Fibroblast of skin of scalp (primary cell): ENCODE results near the gene RNF138. TPM values are rescaled to one million over a fixed set of nuclear protein-coding genes. Genes with fewer than 3 reads are reported as not detected.
"Not testable (repeated sequence)": the region's sequence is repeated elsewhere in the genome, so short reads cannot be mapped to it uniquely, and the experiment has no call there.

Experiments
- DNase-seq: peaks from one replicate; pipeline ENCODE4 v3.0.0-alpha.2; 2013
- polyA plus RNA-seq, 2 experiments: library from polyadenylated mRNA; unstranded; fragments of 120-200 nt; gene quantifications; one replicate each; pipeline ENCODE4 v1.2.1, GENCODE V29; 2013; ENCODE audit not compliant: insufficient read length in 2 of 2

The RNF138 gene, protein sequence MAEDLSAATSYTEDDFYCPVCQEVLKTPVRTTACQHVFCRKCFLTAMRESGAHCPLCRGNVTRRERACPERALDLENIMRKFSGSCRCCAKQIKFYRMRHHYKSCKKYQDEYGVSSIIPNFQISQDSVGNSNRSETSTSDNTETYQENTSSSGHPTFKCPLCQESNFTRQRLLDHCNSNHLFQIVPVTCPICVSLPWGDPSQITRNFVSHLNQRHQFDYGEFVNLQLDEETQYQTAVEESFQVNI
- polyA plus RNA-seq (2013, experiment 1 of 2; ENCODE audit: insufficient read length), result 15.0 TPM
- polyA plus RNA-seq (2013, experiment 2 of 2; ENCODE audit: insufficient read length), result 13.9 TPM

- DNase-seq, result peak; percentile 81
These were observed at the start of gene RNF138 for GRCh38 chr18:32091724-32092421. TSS of gene RNF138 (plus strand) at chr18:32091874. CDS start at chr18:32092777, 903 bp downstream.

- no peak for DNase-seq
These were observed 49.3 kb upstream of the RNF138 start for GRCh38 chr18:32042337-32042736.

GRCh38 chr18:32048507-32049091 is 43.1 kb upstream of the RNF138 start:
- peak; percentile 52 for DNase-seq

GRCh38 chr18:32049393-32050171 is 42.1 kb upstream of the RNF138 start:
- DNase-seq, result no peak

GRCh38 chr18:32056613-32057358 is 34.9 kb upstream of the RNF138 start:
- DNase-seq, result no peak

DNA sequence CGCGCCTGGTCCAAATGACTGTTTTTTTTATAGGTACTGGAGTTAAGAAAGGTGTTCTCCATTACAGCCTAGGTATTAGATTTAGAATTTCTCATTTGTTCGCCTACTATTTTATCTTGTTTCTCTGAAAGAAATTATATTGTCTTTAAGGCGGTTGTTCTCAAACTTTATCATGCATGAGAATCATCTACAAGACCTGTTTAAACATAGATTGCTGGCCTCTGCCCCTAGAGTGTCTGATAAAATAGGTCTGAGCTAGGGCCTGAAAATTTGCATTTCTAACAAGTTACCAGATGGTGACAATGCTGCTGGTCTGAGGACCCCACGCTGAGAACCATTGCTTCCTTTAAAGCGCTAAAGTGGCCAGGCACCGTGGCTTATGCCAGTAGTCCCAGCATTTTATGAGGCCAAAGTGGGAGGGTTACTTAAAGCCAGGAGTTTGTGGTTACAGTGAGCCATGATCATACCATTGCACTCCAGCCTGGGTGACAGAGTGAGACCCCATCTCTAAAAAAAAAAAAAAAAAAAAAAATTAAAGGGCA is 34.0 kb upstream of the RNF138 start:
- no peak for DNase-seq

DNA sequence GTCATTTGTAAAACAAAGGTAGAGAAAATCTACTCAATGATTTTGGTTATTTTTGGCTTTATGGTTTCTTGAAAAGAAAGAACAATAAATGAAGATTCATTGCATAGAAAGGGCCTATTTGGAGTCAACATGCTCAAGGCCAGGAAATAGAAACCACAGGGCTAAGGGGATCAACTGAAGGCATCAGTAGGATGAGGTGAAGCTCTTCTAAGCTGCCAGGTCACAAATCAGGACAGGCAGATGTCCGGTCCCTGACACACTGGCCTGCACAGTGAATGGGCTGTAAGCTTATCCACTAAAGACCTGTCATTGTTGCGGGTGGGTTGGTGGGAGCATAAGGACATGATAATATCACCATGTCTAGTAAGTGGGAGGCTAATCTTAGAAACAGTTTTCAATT is 31.6 kb upstream of the RNF138 start:
- no peak for DNase-seq

GRCh38 chr18:32067375-32068167 is 24.1 kb upstream of the RNF138 start:
- DNase-seq, result no peak

- no peak for DNase-seq
These were observed 19.4 kb upstream of the RNF138 start for GRCh38 chr18:32072321-32072720.

- no peak for DNase-seq
These were observed 17.5 kb upstream of the RNF138 start for GRCh38 chr18:32074206-32074605.

GRCh38 chr18:32078845-32079244 is 12.8 kb upstream of the RNF138 start:
- no peak for DNase-seq

DNA sequence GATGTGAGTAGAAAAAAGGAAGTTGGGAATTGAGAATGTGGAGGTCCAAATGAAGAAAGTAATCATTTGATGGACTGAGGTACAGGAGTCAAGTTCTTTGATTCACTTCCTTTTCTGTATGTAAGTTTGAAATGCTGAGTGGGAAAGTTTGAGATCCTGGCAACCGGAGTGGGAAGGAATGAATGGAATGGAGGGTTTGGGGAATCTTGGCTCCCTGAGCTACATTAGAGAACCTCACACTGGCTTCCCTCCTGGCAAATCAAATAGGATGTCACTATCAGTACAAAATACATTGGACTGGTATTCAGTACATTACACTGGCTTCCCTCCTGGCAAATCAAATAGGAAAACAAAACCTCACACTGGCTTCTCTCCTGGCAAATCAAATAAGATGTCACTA is 9.8 kb upstream of the RNF138 start:
- DNase-seq, result peak; percentile 40

- no peak for DNase-seq
These were observed 7.9 kb upstream of the RNF138 start for GRCh38 chr18:32083781-32084180.

- no peak for DNase-seq
These were observed 4.8 kb upstream of the RNF138 start for GRCh38 chr18:32086881-32087280.

GRCh38 chr18:32090831-32091230 is 843 bp upstream of the RNF138 start:
- not testable (repeated sequence) for DNase-seq

DNA sequence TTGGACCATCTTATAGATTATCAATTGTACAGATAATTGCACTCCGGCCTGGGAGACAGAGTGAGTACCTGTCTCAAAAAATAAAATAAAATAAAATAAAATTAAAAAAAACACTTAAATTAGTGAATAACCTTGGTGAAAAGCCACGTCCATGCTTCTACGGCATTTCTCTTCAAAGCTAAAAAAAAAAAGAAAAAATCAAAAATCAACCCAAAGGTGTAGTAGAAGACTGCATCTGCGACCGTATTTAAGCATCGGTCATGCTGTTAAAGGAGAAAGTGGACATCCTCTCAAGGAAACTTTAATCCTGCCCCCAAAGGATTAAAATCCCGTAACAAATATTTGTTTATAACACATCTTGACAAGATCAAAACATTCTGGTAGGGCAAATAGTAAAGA is 350 bp upstream of the RNF138 start:
- DNase-seq, result no peak

- peak; percentile 98 for DNase-seq
These were observed 888 bp downstream of the RNF138 start for GRCh38 chr18:32092422-32093101.

GRCh38 chr18:32093102-32093511 is 1.4 kb downstream of the RNF138 start:
- peak; percentile 57 for DNase-seq

DNA sequence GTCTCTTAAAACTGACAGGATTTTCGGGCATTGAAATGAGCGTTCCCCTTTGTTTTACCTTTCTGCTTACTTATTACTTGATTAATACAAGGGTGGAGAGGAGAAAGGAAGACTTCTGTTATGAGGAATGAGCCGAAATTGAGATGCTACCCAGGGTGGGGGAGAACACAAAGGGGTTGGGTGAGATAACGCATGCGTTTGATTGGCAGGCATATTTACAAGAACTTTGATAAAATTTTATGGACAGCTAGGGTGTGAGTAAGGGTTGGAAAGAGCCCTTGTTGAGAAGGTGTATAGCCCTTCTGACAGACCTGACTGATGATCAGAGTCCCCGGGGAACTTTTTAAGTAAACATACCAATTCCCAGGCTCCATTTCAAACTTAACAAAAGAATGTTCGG is 1.8 kb downstream of the RNF138 start:
- peak; percentile 1 for DNase-seq

GRCh38 chr18:32095192-32095899 is 3.7 kb downstream of the RNF138 start:
- no peak for DNase-seq
